H1 (cell line): ENCODE results near the gene MYOM3. TPM values are rescaled to one million over a fixed set of nuclear protein-coding genes. Genes with fewer than 3 reads are reported as not detected.
"Not testable (repeated sequence)": the region's sequence is repeated elsewhere in the genome, so short reads cannot be mapped to it uniquely, and the experiment has no call there.

Source experiments
- CTCF ChIA-PET: fragments of 300-600 bp; sonication (Branson Sonifier 250); formaldehyde crosslinking; loops from one replicate; lab custom pipeline; 2021; ENCODE audit not compliant: partially characterized antibody; lab: Charles Lee
- POLR2A ChIA-PET: fragments of 300-600 bp; sonication (Branson Sonifier 250); formaldehyde crosslinking; loops from one replicate; lab custom pipeline; 2021; ENCODE audit warnings: inconsistent platforms; ENCODE audit not compliant: partially characterized antibody; lab: Charles Lee
- DNase-seq, 2 experiments: peaks; one replicate each; pipeline versions ENCODE4 v3.0.0 to v3.0.0-alpha.2; 2010 to 2022; ENCODE audit warnings: low spot score in 2 of 2, low read depth in 1 of 2, mixed read lengths in 1 of 2
- FAIRE-seq: peaks from 2 replicates; lab custom pipeline; 2011; peaks lifted over from hg19 to GRCh38; lab: Jason Lieb, UNC
- H2AFZ ChIP-seq: 2 replicates; pipeline ENCODE4 v1.8.1; 2012; ENCODE audit warnings: low read length, inconsistent platforms
- H2AK5ac ChIP-seq: 2 replicates; pipeline ENCODE4 v1.6.1; 2013; ENCODE audit warnings: low read depth, low read length
- H2BK120ac ChIP-seq: replicated peaks from 2 replicates; pipeline ENCODE3; 2013; ENCODE audit warnings: low read depth, low read length, inconsistent platforms
- H2BK12ac ChIP-seq: 2 replicates; pipeline ENCODE4 v1.6.1; 2013; ENCODE audit warnings: low read depth, low read length
- H2BK15ac ChIP-seq: 2 replicates; pipeline ENCODE4 v1.6.1; 2013; ENCODE audit warnings: low read length
- H2BK20ac ChIP-seq: 2 replicates; pipeline ENCODE4 v1.6.1; 2013; ENCODE audit warnings: low read length
- H2BK5ac ChIP-seq: 2 replicates; pipeline ENCODE4 v1.6.1; 2013; ENCODE audit warnings: low read depth, low read length
- H3K14ac ChIP-seq: 2 replicates; pipeline ENCODE4 v1.6.1; 2013; ENCODE audit warnings: inconsistent platforms; ENCODE audit not compliant: insufficient read length
- H3K18ac ChIP-seq: 2 replicates; pipeline ENCODE4 v1.6.1; 2013; ENCODE audit warnings: low read length; ENCODE audit errors: extremely low read depth
- H3K23ac ChIP-seq: 2 replicates; pipeline ENCODE4 v1.6.1; 2013; ENCODE audit warnings: inconsistent platforms; ENCODE audit not compliant: insufficient read length
- H3K23me2 ChIP-seq: 2 replicates; pipeline ENCODE4 v1.6.1; 2013; ENCODE audit warnings: low read depth, low read length
- H3K27ac ChIP-seq: 2 replicates; pipeline ENCODE4 v1.6.1; 2011; ENCODE audit warnings: low read depth, low read length, inconsistent platforms
- H3K27me3 ChIP-seq, 4 experiments: replicated peaks in 1 of 4; 1 replicate in 1 of 4; 2 replicates in 3 of 4; pipeline versions ENCODE4 v1.6.1 to v1.8.1; 2011 to 2013; ENCODE audit warnings: low read length in 3 of 4, mild to moderate bottlenecking in 3 of 4, inconsistent platforms in 2 of 4, mixed read lengths in 2 of 4, moderate library complexity in 1 of 4; ENCODE audit not compliant: control insufficient read depth in 3 of 4, insufficient read depth in 3 of 4; ENCODE audit errors: extremely low read depth in 1 of 4
- H3K36me3 ChIP-seq, 4 experiments: 2 replicates each; pipeline versions ENCODE4 v1.6.1 to v1.8.1; 2011 to 2013; ENCODE audit warnings: mild to moderate bottlenecking in 4 of 4, low read length in 3 of 4, moderate library complexity in 2 of 4, control low read depth in 1 of 4, inconsistent platforms in 1 of 4; ENCODE audit not compliant: insufficient read depth in 4 of 4, control insufficient read depth in 2 of 4
- H3K4ac ChIP-seq: replicated peaks from 2 replicates; pipeline ENCODE3; 2013; ENCODE audit warnings: low read length, low read depth, mixed read lengths, inconsistent platforms; ENCODE audit not compliant: insufficient read length
- H3K4me1 ChIP-seq, 4 experiments: replicated peaks in 1 of 4; 1 replicate in 1 of 4; 2 replicates in 3 of 4; pipeline versions ENCODE4 v1.6.1 to v1.8.1; 2011 to 2013; ENCODE audit warnings: low read length in 3 of 4, inconsistent platforms in 2 of 4, mixed read lengths in 1 of 4; ENCODE audit not compliant: insufficient read depth in 4 of 4, control insufficient read depth in 3 of 4
- H3K4me2 ChIP-seq, 2 experiments: 2 replicates each; pipeline versions ENCODE4 v1.6.1 to v1.8.1; 2011 to 2013; ENCODE audit warnings: low read depth in 2 of 2, low read length in 2 of 2, control low read depth in 1 of 2, inconsistent platforms in 1 of 2, mild to moderate bottlenecking in 1 of 2; ENCODE audit not compliant: insufficient read depth in 1 of 2
- H3K4me3 ChIP-seq, 4 experiments: fragments of 200-600, 300-600 bp in 1 of 4; sonication (generic), shearing (Covaris generic), sonication (Bioruptor Twin) in 1 of 4; 2 replicates each; pipeline versions ENCODE4 v1.5.1 to v1.8.1; 2011 to 2016; ENCODE audit warnings: low read length in 4 of 4, low read depth in 3 of 4, control low read depth in 2 of 4, inconsistent platforms in 2 of 4, mild to moderate bottlenecking in 2 of 4, mixed read lengths in 1 of 4, moderate library complexity in 1 of 4; ENCODE audit not compliant: insufficient read depth in 2 of 4; ENCODE audit errors: extremely low read depth in 1 of 4
- H3K56ac ChIP-seq: replicated peaks from 2 replicates; pipeline ENCODE3; 2013; ENCODE audit warnings: low read depth, mild to moderate bottlenecking, mixed read lengths, low read length, inconsistent platforms; ENCODE audit not compliant: insufficient read length
- H3K79me1 ChIP-seq: 2 replicates; pipeline ENCODE4 v1.6.1; 2013; ENCODE audit warnings: low read depth, low read length, control low read depth
- H3K79me2 ChIP-seq, 2 experiments: 2 replicates each; pipeline versions ENCODE4 v1.6.1 to v1.8.1; 2012 to 2013; ENCODE audit warnings: low read length in 2 of 2, mild to moderate bottlenecking in 2 of 2, inconsistent platforms in 1 of 2; ENCODE audit not compliant: insufficient read depth in 2 of 2, control insufficient read depth in 1 of 2
- H3K9ac ChIP-seq, 4 experiments: replicated peaks in 1 of 4; 1 replicate in 1 of 4; 2 replicates in 3 of 4; pipeline versions ENCODE4 v1.6.1 to v1.8.1; 2011 to 2013; ENCODE audit warnings: low read depth in 3 of 4, low read length in 3 of 4, control low read depth in 2 of 4, mild to moderate bottlenecking in 2 of 4, moderate library complexity in 2 of 4, inconsistent platforms in 1 of 4; ENCODE audit errors: extremely low read depth in 1 of 4
- H3K9me3 ChIP-seq, 2 experiments: 2 replicates each; pipeline versions ENCODE4 v1.6.1 to v1.8.1; 2012 to 2013; ENCODE audit warnings: mild to moderate bottlenecking in 2 of 2, moderate library complexity in 2 of 2, control low read depth in 1 of 2, inconsistent platforms in 1 of 2, low read depth in 1 of 2, low read length in 1 of 2, mixed read lengths in 1 of 2; ENCODE audit not compliant: insufficient read depth in 2 of 2
- H4K20me1 ChIP-seq, 2 experiments: replicated peaks in 1 of 2; 2 replicates each; pipeline versions ENCODE3 to v1.8.1; 2011 to 2013; ENCODE audit warnings: inconsistent platforms in 2 of 2, low read length in 2 of 2, mild to moderate bottlenecking in 1 of 2; ENCODE audit not compliant: insufficient read depth in 2 of 2, control insufficient read depth in 1 of 2
- H4K5ac ChIP-seq: 2 replicates; pipeline ENCODE4 v1.6.1; 2013; ENCODE audit warnings: low read length, low read depth, mixed read lengths, inconsistent platforms; ENCODE audit not compliant: insufficient read length
- H4K8ac ChIP-seq: 2 replicates; pipeline ENCODE4 v1.8.0; 2013; ENCODE audit warnings: mild to moderate bottlenecking, moderate library complexity, low read length, inconsistent platforms; ENCODE audit not compliant: insufficient read depth; ENCODE audit errors: extremely low read depth
- H4K91ac ChIP-seq: replicated peaks from 2 replicates; pipeline ENCODE3; 2013; ENCODE audit warnings: low read length, mixed read lengths, inconsistent platforms; ENCODE audit not compliant: insufficient read length
- WGBS, 2 experiments: shearing (Covaris generic) in 1 of 2; methylation state at CpG; one replicate each; pipeline versions ENCODE4 v1.1.6 to v1.1.7; 2013 to 2015; ENCODE audit warnings: low lambda C conversion rate in 2 of 2, mixed read lengths in 2 of 2, inconsistent platforms in 1 of 2, low coverage in 1 of 2, missing lambda C conversion rate in 1 of 2; ENCODE audit not compliant: insufficient replicate concordance in 2 of 2, insufficient coverage in 1 of 2, insufficient read length in 1 of 2; ENCODE audit errors: extremely low coverage in 1 of 2, missing lambda C conversion rate in 1 of 2; 5-methylcytosine and 5-hydroxymethylcytosine counted together
- polyA plus RNA-seq, 7 experiments: library from polyadenylated mRNA; depleted of rRNA in 3 of 7; stranded (reverse) in 5 of 7; unstranded in 2 of 7; fragments of >200 nt in 5 of 7; fragments of 200-250 nt in 2 of 7; gene quantifications; 1 replicate in 5 of 7; 2 replicates in 1 of 7; 4 replicates in 1 of 7; pipeline versions ENCODE4 v1.2.1 to v1.2.3, GENCODE V29; 2011 to 2013; ENCODE audit warnings: missing spikeins in 2 of 7, mixed read lengths in 2 of 7
- total RNA-seq: library from RNA; stranded (reverse); fragmentation: NEBNext Ultra II Directional; extraction: Animal tissue kit (Norgen Biotek cat#: 25700); gene quantifications from 2 replicates; pipeline ENCODE4 v1.2.1, GENCODE V29; 2021

Gene MYOM3
- total and polyA plus RNA-seq, 2 of the 8 experiments (the other 6 are each of a cell fraction or from before 2014, with no cell fraction given) = 0.08 to 0.09 TPM

- not testable (repeated sequence) for H2AK5ac ChIP-seq, H2AFZ ChIP-seq, H3K79me2 ChIP-seq, H3K79me1 ChIP-seq, H3K27ac ChIP-seq, H3K4me1 ChIP-seq, H2BK15ac ChIP-seq, H3K9ac ChIP-seq, H3K23ac ChIP-seq, H2BK20ac ChIP-seq, H3K18ac ChIP-seq, H3K27me3 ChIP-seq, H2BK12ac ChIP-seq, H3K14ac ChIP-seq, H3K4me2 ChIP-seq, H4K20me1 ChIP-seq, H3K36me3 ChIP-seq, H3K4ac ChIP-seq, H4K5ac ChIP-seq, H3K9me3 ChIP-seq, DNase-seq, H3K56ac ChIP-seq, H3K23me2 ChIP-seq, H2BK5ac ChIP-seq, H4K8ac ChIP-seq, FAIRE-seq, H3K4me3 ChIP-seq, H4K91ac ChIP-seq, H2BK120ac ChIP-seq
- POLR2A ChIA-PET = interaction anchor here (1.3 kb wide), 1 partner anchor 32 kb away, joined by 4 read pairs; the partner anchor contains the start of gene SRSF10
- 87% methylated on average over 8 of the region's 8 CpGs; no CpG with 5 or more reads in 1 of the 2 experiments for WGBS, 2 experiments
- CTCF ChIA-PET = interaction anchor here (1.1 kb wide), 1 partner anchor 62 kb away, joined by 3 read pairs; no protein-coding TSS in a partner anchor
Measured at GRCh38 chr1:24012878-24013277, 99.1 kb downstream of the MYOM3 start.
